GM18867 (cell line): ENCODE data around the gene ABHD8.
A peak's percentile ranks its signal among the peaks of the same experiment; 100 is the strongest.

ENCODE experiments used
- ATAC-seq: cut with Tn5 transposase; IDR thresholded peaks from one replicate; pipeline ENCODE4 v1.9.1; 2021; ENCODE audit warnings: mild to moderate bottlenecking, moderate library complexity; ENCODE audit not compliant: unreplicated experiment

Gene ABHD8

DNA sequence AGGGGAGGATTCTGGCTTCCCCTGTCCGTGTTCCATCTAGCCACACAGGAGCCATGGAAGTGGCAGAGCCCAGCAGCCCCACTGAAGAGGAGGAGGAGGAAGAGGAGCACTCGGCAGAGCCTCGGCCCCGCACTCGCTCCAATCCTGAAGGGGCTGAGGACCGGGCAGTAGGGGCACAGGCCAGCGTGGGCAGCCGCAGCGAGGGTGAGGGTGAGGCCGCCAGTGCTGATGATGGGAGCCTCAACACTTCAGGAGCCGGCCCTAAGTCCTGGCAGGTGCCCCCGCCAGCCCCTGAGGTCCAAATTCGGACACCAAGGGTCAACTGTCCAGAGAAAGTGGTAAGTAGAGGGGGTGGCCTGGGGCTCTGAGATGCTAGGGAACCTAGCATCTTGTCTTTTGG is 34.5 kb downstream of the ABHD8 start:
- no peak for ATAC-seq

DNA sequence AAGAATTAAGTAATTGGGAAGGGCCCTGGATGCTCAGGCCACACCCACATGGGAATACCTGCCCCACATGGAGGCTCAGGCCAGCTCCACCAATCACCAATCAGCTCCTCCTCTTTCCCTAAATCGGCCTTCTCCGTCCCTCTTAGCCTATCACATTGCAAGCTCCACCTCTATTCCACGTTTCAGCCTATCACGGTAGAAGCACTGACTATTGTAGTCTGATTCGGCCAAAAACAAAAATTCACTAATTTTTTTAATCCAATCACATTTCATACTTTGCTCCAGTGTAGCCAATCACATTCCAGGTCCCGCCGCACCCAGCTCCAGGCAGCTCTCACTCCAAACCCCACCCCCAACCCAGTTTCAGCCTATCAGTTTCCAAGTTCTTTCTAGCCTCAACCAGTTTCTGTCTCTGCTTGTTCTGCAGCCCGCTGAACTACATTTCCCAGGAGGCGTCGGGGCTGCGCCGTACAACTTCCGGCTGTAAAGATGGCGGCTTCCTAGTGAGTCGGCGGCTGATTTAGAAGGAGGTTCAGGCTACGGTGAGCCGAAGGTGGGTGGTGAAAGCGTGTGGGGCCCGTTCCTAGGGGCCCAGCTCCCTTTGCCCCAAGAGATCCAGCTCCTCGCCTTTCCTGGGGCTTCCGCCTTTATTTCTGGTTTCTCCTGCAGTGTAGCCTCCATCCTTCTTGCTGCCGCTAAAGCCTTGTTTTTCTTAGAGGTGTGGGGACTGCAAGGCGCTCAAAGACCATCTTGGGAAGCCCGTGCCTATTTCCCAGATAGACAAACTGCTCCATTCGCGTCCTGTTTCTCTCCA is 36.0 kb downstream of the ABHD8 start, which contains the start of gene BABAM1:
Gene BABAM1 (plus strand): TSS at position 469 of the 814 bp plus-strand sequence. CDS start 1,364 bp downstream, outside the sequence.
- ATAC-seq, result peak; percentile 90

DNA sequence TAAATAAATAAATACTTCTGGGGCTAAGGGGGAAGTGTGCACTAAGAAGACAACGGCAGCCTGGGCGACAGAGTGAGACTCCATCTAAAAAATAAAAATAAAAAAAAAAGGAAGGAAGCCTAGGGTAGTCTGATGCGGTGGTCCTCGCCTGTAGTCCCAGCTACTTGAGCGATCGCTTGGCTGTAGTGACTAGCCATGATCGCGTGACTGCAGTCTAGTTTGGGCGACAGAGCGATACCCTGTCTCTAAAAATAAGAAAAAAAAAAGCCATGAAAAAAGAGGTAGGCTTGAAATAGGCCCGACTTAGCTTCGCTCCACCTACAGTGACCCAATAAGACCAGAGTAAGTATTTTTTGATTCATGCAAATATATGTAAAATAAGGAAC is 36.6 kb downstream of the ABHD8 start:
- ATAC-seq, result no peak

DNA sequence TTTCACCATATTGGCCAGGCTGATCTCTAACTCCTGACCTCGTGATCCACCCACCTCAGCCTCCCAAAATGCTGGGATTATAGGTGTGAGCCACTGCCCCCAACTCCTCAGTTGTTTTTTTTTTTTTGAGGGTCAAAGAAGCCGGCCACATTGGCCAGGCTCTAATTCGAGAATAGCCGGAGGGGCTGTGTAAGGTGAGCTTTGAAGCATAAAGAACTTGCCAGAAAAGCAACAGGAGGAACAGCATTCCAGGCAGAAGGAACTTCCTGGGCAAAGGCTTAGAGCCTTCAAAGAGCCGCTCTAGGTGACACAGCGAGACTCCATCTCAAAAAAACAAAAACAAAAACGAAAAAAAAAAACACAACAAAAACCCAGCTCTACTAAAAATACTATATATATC is 37.2 kb downstream of the ABHD8 start:
- no peak for ATAC-seq

DNA sequence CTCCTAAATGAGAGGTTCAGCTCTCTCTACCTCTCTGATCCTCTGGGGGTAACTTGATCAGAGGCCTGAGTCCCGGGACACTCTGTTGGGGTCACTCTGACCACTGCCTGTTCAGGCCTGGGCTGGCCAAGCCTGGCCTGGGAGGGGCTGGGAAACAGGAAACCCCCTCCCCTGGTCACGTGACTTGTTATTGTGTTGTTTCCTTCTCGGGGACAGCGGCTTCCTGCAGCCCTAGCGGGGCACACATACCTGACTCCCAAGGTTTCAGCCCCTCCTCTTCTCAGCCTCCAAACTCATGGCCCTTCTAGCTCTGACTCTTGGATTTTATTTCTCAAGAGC is 38.6 kb downstream of the ABHD8 start, which contains the start of gene USHBP1:
Gene USHBP1 (minus strand): TSS at position 105 of the 339 bp plus-strand sequence. CDS start 446 bp downstream, outside the sequence.
- no peak for ATAC-seq

DNA sequence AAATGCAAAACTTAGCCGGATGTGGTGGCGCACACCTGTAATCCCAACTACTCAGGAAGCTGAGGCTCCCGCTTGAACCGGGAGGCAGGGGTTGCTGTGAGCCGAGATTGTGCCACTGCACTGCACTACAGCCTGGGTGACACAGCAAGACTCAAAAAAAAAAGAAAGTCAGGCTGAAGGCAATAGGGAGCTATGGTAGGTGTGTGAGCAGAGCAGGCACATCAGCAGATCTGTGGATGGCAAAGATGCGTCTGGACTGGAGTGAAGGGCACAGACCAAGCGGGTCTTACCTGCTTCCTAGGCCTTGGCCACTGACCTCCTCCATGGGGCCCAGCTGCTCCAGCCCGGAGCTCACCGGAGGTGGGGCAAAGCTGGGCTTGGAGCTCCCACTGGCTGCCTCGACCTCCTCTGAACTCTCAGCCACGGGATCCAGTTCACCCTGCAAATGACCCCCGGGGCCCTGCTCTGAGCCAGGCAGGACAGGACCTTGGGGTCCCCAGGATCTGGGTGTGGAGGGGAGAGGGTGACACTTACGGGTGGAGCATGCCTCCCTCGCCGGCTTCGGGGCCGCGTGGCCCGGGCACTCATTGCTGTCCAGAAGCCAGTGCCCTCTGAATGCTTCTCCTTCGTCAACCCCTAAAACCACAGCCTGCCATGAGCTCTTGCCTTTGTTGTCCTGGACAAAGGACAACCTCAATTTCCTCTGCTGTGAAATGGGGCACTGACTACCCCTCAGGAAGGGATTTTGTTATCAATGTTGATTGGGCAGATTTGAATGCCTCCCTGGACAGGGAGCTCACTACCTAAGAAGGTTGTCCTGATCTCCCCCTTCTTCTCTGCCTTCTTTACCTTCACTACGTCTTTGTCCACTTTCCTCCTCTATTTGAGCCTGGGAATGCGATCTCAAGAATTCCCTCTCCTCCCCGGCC is 39.2 kb downstream of the ABHD8 start:
- no peak for ATAC-seq

DNA sequence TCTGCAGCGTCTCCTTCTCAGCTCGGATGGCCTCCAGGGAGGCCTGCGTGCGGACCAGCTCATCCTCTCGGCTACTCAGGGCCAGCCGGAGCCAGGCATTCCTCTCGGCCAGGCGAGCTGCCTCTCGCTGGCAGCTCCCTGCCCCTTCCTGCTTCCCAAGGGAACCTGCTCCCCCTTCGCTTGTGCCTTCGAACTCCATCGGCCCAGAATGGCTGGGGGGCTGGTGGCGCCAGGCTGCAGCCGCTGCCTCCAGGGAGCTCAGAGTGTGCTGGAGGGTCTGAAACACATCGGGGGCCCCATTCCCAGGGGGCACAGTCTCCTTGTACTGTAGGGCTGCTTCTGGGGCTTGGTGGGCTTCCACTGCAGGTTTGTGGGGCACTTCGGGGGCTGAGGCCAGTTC is 40.7 kb downstream of the ABHD8 start:
- no peak for ATAC-seq

DNA sequence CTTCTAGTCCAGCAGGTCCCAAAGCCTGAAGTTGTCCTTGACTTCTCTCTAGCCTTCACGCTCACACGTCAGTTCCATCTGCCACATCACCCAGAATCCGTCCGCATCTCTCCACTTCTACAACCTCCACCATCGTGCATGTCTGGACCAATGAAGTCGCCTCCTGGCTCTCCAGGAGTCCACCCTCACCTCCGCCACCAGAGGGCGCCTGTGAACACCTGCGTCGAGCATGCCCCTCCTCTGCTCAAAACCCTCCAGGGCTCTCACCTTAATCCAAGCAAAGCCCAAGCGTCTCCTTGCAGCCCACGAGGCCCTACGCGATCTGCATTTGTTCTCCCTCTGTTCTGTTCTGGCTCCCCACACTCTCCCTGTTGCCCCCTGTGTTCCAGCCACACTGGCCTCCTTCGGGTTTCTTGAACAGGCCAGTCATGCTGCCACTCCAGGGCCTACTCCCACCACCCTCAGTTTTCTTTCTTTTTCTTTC is 42.3 kb downstream of the ABHD8 start:
- ATAC-seq, result peak; percentile 73

DNA sequence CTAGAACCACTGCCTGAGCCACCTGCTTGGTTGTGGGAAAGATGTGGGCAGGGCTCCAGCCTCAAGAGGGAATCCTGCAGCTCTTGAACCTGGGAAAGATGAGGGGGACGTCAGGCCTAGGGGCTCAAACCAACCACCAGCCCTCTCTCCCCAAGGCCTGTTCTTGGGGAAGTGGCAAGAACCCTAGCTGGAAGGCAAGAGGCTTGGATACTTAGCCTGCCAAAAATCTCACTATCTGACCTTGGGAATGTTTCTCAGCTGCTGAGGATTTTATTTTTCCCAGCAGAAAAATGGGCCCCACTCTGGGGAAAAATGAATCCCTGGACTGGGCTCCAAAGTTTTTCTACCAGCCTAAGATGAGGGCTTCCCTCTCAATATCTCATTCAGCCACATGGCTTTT is 43.3 kb downstream of the ABHD8 start:
- no peak for ATAC-seq

DNA sequence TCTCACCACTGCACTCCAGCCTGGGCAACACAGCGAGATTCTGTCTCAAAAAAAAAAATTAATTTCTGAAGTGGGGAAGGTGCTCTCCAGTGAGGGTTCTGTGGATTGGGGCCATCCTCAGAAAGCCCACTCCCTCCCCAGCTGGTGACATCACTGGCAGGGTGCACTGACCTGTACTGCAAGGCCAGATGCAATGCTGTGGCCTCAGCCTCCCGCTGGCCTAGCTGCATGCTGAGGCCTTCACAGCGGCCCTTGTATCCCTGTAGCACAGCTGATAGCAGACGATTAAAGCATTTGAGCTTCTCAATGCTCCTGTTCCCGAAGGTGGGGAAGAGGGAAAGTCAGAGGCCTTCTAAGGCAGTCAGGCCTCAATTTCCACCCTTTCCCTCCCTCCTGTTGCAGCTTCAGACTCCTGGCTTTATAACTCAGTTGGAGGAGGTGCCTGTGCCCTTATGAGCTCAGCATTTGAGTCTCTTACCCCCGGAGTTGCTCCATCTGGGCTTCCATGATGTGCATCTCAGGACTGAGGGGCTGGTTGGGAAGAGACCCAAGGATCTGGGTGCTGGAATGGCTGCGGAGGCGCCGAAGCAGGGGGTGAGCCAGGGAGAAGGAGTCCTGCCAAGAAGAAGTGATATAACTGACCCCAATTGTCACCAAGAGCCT is 44.0 kb downstream of the ABHD8 start:
- no peak for ATAC-seq

DNA sequence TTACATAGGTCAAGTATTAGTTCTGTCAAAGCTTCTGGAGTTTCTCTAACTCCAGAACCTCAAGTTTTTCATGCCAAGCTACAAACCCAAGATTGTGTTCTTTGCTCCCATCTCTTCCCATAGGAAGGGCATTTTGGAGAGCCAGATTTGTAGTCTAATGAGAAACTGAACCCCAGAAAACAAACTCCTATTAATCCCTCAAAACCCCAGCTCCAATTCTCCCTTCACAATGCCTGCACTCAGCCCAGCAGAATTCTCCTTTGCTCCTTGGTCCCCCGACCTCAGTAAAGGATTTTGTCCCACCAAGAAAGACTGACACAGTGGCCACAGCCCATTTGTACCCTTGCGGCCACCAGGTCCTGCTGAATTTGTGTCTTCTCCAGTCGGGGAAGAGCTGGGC is 47.1 kb downstream of the ABHD8 start:
- no peak for ATAC-seq

DNA sequence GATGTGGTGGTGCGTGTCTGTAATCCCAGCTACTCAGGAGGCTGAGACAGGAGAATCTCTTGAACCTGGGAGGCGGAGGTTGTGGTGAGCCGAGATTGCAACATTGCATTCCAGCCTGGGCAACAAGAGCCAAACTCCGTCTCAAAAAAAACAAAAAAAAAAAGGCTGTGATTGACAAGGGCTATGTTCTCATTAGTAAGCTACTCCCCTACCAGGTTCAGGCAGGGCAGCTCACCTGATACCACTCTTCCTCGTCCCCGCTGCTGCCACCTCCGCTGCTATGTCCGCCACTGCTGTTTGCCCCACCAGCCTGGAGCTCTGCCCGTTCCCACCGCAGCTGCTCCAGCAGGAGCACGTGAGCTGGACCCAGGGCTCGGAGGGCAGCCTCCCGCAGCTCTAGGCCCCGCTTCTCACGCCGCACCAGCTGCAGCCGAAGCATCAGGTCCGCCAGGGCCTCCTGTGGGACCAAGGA is 48.0 kb downstream of the ABHD8 start:
- ATAC-seq, result no peak

DNA sequence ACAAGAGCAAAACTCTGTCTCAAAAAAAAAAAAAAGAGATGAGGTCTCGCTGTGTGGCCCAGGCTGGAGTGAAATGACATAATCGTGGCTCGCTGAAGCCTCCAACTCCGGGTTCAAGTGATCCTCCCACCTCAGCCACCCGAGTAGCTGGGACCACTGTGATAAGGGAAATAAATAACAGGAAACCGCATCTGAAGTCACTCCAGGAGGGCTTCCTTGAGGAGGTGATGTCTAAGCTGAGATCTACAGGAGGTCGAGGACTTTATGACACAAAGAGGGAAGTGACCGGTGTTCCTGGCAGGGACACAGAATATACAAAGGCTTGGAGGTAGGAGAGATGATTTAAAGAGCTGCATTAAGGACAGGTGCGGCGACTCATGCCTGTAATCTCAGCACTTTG is 48.6 kb downstream of the ABHD8 start:
- no peak for ATAC-seq

DNA sequence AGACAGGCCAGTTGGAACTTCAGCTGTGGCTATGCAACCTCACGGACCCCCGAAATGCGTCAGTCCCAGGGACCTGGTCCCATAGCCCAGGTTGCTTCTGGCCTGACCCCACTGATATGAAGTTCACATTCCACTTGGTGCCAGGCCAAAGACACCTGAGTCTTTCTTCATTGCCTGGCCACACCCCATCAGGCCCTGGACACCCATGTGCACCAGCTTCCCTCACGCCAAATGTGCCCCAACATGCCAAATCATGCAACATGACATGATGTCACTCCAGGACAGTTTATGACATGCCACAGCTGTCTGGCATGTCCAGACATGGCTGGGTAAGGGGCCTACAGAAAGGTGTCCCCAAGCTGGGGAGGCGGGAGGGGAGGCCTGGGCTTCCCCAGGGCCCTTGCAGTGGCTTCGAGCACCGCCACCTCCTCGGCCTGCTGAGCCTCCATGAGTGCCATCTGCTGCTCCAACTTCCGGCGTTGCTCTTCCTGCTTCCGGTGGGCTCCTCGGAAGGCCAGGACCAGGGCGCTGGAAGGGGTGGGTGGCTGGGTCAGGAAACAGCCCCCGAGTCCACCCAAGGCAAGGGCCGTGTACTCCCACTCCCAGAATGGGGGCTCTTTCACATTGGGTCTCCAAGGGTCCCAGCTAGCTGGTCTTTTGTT is 53.2 kb downstream of the ABHD8 start:
- no peak for ATAC-seq

DNA sequence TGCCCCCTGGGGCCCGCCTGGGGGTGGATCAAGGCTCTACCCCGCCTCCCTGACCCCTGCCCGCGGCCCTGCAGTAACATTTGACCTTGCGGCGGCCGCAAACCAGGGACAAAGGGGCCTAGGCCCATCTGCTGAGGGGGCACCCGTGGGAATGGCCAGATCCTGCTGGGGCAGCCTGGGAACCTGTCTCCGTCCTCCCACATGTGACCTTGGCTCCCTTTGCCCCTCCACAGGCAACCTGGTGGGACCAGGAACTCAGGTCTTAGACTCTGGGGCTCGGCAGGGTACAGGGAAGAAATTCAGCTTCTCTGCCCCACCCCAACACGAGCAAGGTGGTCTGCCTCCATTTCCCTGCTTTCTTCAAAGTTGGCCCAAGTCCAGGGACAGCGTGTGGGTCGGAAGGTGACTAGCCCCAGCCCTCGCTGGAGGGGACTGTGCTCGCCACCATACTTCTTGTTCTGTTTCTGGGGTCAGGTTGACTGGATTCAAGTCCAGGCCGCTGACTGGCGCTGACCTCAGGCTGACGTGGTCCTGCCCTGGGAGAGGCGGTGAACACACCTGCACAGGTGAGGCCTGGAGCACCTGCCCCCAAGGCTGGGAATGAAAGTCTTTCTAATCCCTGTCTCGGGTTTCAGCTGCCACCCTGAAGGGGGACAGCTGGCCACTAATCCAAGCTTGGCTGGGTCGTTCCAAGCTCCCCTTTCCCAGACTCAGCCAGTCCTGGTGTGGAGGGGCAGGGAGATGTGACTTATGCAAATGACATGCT is 55.0 kb downstream of the ABHD8 start:
- ATAC-seq, result no peak

DNA sequence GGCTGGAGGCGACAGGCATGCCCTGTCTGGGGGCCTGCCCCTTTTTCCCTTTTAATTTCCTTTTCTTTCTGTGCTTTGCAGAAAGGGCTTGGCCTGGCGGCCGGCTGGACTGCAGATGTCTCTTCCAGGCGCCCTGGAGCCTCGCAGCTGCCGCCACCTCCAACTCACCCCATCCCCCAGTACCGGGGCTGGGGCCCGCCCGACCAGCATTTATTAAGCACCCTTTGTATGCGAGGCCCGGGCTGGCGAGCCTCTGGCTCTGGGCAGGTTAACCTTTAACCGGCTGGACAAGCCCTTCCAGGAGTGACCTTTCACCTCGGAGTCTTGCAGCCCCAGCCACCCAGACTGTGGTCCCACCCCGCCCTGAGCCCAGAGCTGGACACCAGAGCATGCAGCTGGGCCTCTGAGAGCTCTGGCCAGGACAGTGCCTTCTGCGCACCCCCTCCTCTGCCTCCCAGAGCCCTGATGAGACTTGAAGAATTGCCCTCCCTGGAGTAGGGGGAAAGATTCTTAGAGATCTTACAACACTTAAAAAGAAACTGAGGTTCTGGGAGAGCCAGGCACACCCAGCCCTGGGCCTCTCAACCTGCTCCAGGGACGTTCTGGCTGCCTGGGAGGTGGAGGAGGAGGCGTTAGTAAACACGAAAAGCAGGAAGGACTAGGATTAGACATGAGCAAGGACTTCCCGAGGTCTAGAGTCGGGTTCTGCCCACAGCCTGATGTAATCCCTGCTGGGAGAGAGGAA is 56.4 kb downstream of the ABHD8 start:
- no peak for ATAC-seq

DNA sequence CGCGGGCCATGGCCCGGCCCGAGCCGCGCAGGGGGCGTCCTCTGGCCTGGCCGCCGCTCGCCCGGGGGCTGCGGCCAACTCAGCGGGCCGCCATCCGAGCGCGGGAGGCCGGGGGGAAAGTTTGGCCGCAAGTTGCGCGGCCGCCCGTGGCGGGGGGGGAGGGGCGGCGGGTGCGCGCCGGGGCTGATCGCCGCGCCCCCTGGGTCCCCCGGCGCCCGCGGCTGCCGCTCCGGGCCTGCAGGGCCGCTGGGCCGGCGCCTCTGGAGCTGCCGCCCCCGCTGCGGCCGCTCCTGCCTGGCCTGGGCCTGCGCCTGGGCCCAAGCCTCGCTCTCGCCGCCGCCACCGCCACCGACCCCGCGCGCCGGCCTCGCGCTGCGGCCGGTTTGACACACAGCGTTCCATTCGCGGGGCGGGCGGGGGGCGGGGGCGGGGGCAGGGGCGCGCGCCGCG is 57.7 kb downstream of the ABHD8 start, which contains the start of gene NR2F6:
Gene NR2F6 (minus strand): TSS at position 385 of the 450 bp plus-strand sequence. CDS start 699 bp downstream, outside the sequence.
- no peak for ATAC-seq

DNA sequence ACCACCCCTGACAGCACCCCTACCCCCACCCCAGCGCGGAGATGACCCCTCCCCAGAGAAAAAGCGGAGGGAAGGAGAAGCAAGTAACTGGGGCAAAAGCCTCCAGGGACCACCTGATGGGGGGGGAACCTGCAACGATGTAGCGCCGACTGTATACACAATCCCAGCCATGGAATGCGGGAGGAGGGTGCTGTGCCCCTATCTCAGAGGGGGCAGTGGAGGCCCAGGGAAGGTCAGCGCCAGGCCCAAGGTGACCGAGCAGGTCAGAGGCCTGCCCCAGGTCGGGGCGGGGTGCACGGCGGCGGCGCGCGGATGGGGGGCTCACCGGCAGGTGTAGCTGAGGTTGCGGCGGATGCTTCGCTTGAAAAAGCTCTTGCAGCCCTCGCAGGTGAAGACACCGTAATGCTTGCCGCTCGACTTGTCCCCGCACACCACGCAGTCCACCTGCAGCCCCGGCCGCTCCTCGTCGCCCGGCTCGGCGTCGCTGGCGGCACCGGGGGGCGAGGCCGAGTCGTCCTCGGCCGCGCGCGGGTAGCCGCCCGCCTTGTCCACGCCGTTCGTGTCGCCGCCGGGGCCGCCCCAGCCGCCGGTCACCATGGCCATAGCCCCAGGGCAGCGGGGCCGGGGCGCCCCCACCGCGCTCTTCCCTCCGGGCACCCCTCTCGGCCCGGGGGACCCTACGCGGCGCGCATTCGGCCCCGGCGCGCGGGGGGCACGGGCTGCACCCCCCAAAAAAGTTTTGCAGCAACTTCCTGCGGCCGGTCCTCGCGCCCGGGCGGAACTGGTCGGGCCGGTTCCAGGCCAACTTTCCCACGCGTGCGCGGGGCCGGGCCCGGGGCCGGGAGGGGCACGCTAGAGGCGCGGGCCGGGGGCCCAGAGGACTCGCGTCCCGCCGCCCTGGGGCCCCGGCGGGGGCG is 58.3 kb downstream of the ABHD8 start:
- ATAC-seq, result peak; percentile 6
